ELR (cell line): ENCODE results near the gene DRC7.

Experiments
- DNase-seq: peaks from one replicate; pipeline ENCODE4 v3.0.0-alpha.2; 2015; ENCODE audit warnings: low read depth

Gene DRC7

DNA sequence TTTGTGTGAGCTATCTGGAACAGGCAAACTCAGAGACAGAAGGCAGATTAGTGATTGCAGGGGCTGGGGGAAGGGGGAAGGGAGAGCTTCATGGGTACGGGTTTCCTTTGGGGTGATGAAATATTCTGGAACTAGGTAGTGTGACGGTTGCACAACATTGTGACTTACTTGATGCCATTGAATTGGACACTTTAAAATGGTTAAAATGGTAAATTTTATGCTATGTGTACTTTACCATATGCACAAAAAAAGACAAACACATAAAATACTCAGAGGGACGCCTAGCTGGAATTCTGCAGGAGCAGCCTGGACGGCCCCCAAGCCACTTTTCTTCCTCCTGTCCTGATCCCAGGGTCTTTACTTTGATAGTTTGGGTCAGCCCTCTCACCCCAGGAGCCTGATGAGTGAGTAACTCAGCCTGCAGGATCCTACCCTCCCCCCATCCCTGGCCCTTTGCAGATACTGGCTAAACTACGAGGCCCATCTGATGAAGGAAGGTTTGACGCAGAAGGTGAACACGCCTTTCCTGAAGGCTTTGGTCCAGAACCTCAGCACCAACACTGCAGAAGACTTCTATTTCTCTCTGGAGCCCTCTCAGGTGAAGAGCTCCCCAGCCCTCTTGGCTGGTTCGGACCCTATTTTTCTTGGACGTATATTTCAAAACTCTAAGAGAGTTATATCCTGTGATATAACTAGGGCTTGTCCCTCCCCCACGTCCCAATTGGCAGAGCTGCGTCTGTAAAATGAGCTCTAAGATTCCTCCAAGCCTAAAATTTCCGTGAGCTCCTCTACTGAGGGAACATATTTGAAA, 18.7 kb upstream of the DRC7 start:
- no peak for DNase-seq

DNA sequence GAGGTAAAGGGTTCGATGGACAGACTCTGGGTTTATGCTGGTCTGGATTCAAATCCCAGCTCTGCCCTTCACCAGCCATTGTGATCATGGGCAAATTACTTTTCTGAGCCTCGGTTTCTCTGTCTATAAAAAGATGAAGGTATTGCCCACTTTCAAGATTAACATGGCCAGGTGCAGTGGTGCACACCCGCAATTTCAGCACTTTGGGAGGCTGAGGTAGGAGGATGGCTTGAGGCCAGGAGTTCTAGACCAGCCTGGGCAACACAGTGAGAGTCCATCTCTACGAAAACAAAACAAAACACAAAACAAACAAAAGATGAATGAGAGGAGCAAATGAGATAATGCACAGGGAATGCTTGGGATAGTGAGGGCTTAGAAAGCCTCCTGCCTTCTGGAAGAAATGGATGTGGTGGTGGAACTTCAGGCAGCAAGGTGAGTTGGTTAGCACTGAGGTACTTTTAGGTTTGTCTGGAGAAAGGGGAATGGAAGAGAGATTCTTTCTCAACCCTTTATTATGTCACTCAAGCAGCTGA, 18.0 kb upstream of the DRC7 start:
- DNase-seq: no peak

DNA sequence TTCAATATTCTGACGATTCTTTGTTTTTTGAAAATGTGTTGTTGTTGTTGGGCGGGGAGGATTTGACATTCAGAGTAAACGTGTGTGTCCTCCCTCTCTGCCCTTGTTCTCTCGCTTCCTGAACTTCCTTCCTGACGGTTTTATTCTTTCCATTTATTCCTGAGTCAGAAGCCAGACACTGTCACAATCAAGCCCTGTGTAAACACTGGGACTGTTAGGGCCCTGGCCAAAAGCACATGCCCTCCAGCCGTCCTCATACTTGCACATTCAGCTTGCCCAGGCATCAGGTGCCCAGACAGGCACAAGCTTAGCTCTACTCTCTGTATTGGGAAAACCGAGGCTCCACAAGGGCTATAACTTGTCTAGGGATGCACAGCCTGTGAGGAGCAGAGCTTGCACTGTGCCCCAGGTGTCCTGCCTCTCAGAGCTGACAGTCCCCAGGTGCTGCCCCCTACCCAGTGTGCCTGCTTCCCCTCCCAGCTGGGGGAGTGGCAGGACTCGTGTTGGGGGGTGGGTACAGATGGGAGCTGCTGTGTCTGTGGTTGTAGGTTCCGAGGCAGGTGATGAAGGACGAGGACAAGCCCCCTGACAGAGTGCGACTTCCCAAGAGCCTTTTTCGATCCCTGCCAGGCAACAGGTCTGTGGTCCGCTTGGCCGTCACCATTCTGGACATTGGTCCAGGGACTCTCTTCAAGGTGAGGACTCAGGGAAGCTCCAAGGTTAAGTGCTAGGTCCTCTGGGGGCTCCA, 16.8 kb upstream of the DRC7 start:
- DNase-seq: no peak

DNA sequence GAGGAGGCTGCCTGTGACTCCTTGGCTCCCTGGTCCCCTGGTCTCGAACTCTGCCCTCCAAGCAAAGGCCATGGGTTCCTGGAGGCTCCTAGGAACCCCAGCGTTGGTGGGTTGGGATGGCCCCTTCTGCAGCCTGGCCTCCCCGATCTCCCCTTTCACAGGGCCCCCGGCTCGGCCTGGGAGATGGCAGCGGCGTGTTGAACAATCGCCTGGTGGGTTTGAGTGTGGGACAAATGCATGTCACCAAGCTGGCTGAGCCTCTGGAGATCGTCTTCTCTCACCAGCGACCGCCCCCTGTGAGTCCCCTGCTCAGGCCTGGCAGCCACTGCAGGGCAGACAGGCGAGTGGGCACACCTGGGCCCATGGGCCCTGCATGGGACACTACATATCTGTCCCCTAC, 15.6 kb upstream of the DRC7 start:
- no peak for DNase-seq

DNA sequence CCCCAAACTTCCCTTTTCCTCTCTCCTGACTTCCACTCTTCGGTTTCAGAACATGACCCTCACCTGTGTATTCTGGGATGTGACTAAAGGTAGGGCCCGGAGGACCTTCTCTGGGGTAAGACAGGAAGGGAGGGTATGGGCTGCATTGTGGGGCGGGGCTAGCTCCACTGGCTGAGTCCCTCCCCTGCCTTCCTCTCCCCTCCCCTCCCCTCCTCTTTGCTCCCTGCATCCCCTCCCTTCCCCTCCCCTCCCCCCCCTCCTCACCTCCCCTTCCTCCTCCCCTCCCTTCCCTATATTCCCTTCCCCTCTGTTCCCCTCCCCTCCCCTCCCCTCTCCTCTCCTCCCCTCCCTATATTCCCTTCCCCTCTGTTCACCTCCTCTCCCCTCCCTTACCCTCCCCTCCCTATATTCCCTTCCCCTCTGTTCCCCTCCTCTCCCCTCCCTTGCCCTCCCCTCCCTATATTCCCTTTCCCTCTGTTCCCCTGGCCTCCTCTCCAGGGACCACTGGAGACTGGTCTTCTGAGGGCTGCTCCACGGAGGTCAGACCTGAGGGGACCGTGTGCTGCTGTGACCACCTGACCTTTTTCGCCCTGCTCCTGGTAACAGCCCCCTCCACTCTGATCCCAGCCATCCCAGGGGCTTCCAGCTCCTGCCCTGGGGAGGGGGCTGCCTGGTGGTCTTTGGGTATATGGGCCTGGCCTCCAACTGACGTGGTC, 14.7 kb upstream of the DRC7 start:
- no peak for DNase-seq

DNA sequence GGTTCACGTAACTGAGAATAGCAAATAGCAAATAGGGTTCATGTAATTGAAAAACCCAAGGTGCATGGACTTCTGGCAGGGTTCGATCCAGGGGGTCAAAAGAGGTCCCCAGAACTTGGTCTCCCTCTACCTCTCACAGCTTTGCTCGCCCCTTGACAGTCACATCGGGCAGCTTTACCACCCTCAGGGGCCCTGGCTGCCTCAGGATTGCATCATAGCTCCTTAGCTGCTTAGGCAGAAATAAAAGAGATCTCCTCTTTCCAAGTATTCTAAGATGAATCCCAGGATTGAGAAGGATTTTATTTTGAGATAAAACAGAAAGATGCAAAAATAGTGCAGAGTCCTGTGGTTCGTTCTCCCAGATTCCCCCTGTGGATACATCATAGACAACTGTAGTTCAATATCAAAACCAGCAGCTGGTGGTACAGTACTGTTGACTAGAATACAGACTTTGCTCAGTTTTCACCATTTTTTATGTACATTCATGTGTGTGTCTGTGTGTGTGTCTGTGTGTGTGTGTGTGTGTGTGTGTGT, 13.7 kb upstream of the DRC7 start:
- DNase-seq: no peak

DNA sequence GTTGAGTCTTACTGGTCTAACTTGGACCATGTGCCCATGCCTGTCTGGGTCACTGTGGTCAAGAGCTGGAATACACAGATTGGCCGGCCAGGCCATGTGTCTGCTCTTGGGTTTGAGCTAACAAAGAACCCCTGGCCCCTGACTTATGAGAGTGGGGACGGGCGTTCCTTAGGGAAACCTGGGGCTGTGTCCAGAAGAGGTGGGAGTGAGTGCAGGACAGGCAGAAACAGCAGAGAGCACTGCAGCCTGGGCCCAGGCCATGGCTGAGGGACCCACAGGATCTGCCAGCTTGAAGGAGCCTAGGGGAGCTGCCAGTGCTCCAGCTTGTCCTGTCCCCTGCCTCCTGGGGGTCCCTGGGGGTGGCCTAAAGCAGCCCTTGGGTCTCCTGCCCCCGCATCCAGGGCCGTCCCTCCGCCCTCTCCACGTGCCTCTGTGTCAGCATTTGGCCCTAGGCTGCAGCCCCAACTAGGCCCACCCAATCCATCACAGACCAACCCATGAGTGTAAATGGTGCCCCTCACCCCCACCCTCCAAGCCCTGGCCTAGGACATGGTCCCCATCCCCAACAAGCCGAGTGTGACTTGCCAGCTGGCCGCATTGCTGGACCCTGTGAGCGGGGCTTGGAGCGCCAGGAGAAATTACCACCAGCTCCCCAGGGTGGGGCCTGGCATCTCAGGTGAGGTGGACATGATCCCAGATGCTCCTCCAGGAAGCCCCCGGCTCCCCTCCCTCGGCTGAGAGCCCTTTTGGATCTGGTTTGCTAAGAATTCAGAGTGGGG, 12.5 kb upstream of the DRC7 start:
- no peak for DNase-seq

DNA sequence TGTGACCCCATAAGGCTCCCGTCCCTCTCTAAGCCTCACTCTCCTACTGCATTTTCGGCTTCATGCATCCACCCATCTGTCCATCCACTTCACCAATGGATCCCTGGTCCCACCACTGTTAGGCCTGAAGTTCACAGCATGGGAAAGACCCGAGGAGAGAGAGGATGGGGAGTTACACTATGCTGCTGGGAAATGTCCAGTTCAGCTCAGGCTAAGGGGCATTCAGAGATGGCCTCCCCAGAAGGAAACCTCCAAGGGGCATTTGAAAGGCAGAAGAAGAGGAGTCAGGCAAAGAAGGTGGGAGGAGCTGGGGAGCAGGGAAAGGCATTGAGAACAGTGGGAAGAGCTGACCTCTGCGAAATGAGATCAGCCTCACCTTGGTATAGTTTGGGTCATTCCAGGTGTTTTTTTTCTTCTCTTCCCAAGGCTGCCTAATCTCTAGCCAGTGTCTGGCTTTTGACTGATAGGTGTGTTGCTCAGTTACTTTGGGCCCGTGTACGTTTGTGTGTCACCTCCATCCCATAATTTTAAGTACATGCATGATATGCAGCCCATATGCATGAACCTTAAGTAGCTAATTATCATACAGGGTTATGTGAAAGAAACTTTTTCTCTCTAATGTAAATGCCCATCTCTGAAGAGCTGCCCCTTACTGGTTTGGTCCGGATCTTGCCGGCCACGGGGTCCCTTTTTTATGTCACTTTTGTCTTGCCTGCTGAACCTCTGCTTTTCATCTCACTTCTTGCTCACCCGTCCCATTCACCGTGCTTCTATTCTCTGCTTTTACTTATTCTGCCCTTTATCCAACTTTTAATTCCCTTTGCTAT, 11.6 kb upstream of the DRC7 start:
- DNase-seq: no peak

DNA sequence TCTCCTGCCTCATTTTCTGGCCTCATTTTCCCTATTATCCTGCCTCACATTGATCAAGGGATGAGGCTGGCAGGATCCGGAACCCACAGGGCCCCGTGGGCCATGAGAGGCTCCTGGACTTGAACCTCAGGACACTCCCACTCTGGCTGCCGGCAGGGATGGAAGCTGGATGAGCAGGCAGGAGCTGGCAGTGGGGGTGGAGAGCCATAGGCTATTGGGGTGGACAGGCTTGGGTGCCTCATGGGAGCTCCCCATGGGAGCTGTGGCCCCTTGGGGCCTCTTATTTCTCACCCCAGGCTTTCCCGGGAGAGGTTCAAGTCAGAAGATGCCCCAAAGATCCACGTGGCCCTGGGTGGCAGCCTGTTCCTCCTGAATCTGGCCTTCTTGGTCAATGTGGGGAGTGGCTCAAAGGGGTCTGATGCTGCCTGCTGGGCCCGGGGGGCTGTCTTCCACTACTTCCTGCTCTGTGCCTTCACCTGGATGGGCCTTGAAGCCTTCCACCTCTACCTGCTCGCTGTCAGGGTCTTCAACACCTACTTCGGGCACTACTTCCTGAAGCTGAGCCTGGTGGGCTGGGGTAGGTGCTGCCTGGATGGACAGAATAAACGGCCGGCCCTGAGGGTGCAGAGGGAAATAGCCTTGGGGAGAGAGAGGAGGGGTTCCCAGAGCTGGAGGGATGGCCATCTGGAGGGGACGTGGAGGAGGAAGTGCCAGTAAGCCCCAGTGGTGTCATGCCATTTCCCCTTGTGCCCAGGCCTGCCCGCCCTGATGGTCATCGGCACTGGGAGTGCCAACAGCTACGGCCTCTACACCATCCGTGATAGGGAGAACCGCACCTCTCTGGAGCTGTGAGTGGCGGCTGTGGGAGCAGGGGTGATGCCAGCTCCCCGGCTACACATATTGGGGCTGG, 10.7 kb upstream of the DRC7 start:
- no peak for DNase-seq

DNA sequence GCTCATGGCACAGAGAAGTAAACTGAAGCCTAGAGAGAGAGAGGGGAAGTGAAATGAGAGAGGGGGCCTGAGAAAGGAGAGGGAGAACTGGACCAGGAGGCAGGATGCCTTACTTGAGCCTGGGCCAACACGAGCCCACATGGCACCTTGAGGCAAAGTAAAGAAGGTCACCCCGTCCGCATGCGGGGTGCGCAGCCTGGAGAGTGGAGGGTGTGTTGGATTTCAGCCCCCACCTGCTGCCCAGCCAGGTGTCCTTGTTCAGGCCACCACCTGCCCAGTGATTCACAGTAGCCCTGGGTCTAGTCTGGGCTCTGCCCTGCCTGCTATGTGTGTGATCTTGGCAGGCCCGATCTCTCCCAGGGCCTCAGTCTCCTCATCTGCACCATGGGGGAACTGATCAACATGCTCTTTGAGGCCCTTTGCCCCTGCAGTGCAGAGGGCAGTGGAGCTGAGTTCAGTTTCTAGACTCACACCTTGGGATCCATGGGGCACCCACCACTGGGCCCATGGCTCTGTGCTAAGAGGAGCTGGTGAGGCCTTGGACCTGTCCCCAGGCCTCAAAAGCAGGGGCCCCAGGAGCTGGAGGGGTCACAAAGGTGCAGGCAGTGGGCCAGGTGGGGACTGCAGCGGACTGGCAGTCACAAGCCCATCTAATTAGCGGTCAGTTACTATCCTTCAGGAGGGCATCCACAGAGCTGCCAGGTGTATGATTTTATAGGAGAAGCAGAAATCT, 9.8 kb upstream of the DRC7 start:
- no peak for DNase-seq

DNA sequence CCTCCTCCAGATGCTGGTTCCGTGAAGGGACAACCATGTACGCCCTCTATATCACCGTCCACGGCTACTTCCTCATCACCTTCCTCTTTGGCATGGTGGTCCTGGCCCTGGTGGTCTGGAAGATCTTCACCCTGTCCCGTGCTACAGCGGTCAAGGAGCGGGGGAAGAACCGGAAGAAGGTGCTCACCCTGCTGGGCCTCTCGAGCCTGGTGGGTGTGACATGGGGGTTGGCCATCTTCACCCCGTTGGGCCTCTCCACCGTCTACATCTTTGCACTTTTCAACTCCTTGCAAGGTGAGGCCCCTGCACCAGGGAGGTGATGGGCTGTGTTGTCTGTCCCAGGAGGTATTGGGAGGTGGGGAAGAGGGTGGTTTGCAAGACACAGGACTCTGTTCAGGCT, 9.0 kb upstream of the DRC7 start:
- DNase-seq: no peak

DNA sequence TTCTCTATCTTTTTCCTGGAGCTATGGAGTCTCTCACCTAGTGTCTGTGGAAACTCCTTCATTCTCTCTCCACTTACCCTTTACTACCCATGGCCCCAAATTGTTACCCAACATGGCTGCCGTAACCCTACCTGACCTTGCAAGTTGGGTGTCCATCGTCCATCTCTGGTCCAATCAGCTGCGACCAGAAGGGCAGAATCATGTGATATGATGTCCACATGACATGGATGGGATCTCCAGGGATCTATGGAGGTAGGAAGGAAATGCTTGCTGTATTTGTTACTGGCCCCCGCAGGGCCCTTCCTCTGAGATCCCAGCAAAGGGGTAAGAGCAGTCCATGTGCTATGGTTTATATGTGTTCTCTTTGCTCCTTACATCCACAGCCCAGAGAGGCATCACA, 8.0 kb upstream of the DRC7 start:
- no peak for DNase-seq

DNA sequence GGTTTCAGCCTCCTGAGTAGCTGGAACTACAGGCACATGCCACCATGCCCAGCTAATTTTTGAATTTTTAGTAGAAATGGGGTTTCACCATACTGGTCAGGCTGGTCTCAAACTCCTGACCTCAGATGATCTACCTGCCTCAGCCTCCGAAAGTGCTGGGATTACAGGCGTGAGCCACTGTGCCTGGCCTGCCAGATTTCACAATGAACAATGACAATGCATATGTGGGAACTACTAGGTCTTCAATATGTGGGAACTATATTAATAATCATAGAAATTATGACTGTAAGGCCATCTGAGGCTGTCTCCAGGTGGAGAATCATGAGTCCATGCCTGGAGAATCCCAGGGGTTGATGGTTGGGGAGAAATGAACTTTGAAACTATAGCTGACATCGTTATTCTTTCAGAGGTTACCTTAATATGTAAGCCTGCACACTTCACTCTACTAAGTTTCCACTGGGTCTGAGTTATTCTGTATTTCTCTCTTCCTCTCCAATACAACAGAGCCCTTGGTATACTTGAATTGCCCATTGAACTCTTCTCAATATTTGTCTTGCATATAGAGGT, 7.2 kb upstream of the DRC7 start:
- no peak for DNase-seq

DNA sequence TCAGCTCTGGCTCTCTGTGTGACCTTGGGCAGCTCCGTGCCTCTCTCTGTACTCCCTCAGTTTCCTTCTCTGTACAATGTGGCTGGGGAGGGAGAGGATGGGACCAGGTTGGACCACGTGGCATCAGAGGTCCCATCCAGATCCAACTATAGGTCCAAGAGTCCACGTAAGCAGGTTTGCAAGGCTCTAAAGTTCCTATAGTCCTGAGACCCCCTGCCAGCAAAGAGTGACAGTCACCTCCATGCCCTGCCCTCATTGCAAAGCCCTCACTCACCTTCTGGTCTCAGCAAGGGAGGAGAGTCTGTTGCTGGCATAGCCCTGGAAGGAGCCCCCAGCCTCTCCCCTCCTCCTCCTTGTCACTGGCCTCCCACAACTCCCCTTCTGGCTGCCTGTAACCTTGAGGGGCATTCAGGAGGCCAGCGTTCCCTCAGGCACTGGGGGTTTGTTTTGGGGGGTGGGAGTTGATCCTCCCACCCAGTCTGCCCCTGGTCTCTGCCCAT, 6.1 kb upstream of the DRC7 start:
- DNase-seq: no peak

DNA sequence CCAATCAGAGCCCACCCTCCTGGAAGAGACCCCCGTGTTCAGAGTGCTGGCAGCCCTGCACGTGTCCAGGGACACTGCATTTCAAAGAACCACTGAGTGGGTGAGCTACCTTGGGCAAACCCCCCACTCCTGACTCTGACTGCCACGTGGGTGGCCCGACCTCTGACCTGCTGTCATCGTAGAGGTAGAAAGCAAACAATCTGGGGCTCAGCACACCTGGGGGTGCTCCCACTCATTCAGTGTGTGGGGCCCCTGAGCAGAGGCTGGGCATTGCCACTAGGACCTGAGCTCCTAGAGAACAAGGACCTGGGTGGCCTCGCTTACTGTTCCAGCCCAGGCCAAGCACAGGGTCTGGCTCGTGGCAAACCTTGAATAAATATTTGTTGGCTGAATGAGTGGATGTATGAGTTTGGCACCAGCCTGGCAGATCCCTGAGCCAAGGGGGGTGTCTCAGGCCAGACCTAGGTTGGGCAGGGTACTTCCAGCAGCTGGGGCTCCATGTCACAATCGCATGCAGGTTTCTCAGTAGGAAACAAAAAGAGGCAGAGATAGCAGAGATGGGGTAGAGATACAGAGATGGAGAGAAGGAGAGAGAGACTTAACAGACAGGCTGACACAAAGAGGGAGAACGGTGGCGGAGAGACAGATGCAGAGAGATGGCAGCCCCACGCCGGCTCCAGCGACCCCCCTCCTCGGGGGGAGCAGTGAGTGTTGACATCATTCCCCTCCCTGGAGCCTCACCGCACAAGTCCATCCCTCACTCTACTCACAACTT, 5.4 kb upstream of the DRC7 start:
- no peak for DNase-seq

DNA sequence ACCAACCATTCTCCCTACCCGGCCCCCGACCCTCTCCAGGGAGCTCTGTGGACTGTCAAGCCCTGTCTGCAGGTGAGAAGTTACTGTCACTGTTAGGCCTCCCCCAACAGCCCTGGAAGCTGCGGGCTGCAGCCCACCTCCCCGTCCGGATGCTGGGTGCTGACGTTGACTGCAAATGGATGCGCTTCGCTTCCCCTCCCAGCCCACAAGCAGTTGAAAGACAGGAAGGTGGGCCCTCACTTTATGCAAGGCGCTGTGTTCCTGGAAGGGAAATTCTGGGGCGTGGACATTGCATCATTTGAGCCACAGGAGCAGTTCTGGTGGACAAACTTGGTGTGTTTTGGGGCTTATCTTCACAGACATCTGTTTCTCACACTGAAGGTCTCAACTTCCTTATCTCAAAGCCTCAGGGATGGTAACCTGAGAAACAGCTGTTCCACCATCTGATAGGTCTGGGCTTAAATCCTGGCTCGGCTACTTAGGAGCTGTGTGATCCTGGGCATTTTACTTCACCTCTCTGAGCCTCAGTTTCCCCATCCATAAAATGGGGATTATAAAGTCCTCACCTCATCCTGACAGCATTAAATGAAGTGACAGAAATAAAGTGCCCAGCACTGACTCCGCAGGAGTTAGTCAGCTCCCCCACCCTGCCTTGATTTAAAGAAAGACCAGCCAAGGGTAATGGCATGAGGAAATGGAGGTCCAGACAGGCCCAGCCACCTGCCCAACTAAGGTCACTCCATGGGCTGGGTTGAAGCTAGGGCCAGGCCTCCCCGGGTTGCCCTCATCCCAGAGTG, 4.6 kb upstream of the DRC7 start:
- no peak for DNase-seq
